Measurements from ENCODE around the gene MISP3. TPM values are rescaled to one million over a fixed set of nuclear protein-coding genes. Genes with fewer than 3 reads are reported as not detected.

The MISP3 gene
- total RNA-seq, 2 donors from 2014 or later, result 1.5 to 4.1 TPM

DNA sequence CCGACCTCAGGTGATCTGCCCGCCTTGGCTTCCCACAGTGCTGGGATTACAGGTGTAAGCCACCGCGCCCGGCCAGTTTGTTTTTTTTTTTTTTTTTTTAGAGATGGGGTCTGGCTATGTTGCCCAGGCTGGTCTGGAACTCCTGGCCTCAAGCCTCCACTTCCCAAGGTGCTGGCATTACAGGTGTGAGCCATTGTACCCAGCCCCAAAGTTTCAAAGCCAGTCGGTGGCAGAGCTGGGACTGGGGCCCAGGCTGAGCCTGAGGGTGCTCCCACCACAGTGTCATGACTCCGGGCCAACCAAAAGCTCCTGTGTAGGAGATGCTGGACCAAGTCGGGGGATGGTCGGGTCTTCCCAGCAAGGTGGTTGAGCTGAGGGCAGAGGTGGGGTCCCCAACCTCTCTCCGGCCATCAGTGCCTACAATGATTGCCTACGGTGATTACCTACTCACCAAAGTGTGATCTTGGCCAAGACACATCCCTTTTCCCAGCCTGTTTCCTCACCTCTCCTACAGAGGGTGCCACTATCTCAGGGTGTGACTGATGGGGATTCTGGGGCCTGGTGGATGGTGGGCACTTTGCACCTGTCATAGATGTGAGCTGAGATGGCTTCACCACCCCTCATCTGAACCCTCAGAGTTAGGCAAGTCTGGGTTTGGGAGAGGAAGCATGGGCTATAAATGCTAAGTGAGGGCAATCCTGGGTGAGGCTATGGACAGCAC, 23.8 kb downstream of the MISP3 start:
- Mint-ChIP-seq H3K27me3 (no peaks in the 10 kb centered on the region), H3K36me3 (ENCODE audit: low read depth) (peaks cover 27% of the 10 kb centered on the region), H3K4me3 (no peak overlapping the region), H3K4me1 (peaks cover 10% of the 10 kb centered on the region), H3K9me3 (no peaks in the 10 kb centered on the region), H3K27ac (no peak overlapping the region)
- no peak for ATAC-seq (replicated peaks)

DNA sequence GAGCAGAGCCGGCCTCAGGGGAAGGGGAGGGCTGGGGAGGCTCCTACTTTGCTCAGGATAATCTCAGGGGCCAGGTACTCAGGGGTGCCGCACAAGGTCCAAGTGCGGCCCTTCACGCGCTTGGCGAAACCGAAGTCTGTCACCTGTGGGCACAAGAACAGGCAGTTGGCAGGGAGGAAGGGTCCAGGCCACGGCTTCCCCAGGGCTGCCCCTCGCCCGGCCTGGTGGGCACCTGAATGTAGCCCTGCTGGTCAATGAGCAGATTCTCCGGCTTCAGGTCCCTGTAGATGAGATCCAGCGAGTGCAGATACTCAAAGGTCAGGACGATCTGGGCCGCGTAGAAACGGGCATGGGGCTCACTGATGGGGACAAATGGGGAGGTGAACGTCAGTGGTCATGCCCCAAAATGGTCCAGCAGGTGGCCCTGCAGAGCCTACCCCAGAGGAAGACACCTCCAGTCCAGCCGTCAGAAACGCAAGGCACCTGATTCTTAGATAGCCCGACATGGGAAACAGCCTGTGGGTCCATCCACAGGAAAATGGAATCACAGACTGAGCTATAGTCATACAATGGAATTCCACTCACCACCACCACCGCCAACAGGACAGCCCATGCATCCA, 25.1 kb downstream of the MISP3 start:
- H3K4me1 Mint-ChIP-seq, result peaks cover 4% of the 10 kb centered on the region
- no peaks in the 10 kb centered on the region for H3K9me3 Mint-ChIP-seq
- no peaks in the 10 kb centered on the region for H3K27me3 Mint-ChIP-seq
- peaks cover 25% of the 10 kb centered on the region for H3K36me3 Mint-ChIP-seq (ENCODE audit: low read depth)
- no peak overlapping the region for H3K4me3 Mint-ChIP-seq
- no peak for ATAC-seq (replicated peaks)
- H3K27ac Mint-ChIP-seq, result no peak overlapping the region

DNA sequence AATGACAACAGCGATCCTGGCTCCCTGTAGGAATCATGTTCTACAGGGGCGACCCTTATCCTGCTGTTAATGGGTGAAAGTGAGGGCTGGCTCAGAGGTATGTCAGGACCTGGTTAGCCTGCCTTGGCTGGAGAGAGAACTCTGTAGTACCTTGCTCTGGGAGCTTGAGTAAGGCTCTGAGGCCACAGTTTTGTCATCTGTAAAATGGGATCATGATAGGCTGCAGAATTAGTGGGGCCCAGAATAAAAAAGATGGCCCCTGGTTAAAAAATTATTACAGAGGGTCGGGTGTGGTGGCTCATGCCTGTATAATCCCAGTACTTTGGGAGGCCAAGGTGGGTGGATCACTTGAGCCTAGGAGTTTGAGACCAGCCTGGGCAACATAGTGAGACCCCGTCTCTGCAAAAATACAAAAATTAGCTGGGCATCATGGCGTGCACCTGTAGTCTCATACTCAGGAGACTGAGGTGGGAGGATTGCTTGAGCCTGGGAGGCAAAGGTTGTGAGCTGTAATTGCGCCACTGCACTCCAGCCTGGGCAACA, 28.5 kb downstream of the MISP3 start:
- H3K27ac Mint-ChIP-seq, result no peak overlapping the region
- no peaks in the 10 kb centered on the region for H3K4me1 Mint-ChIP-seq
- ATAC-seq (replicated peaks), result no peak
- H3K36me3 Mint-ChIP-seq (ENCODE audit: low read depth), result peaks cover 31% of the 10 kb centered on the region
- no peaks in the 10 kb centered on the region for H3K9me3 Mint-ChIP-seq
- H3K27me3 Mint-ChIP-seq, result no peaks in the 10 kb centered on the region
- H3K4me3 Mint-ChIP-seq, result no peak overlapping the region

DNA sequence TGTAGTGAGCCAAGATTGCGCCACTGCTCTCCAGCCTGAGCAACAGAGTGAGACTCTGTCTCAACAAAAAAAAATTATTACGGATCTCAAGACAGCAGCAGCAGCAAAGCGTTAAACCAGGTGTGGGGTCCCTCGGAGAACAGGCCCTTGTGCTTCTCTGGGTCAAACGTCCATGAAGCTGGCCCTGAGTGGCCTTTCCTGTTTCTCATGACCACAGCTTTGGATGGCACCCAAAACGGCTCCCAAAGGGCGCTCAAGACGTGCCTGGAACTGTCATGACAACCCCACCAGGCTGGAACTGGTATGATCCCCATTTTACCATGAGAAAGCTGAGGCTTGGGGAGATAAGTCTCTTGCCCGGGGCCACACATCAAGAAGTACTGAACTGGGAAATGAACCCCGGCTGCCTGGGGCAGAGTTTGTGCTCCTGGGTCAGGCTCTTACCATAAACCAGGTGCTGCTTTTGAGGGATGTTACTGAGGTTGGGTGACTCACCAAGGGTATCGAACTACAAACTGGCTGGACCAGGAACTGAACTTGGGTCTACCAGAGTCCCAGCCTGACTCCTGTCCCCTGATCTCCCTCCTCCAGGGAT, 29.6 kb downstream of the MISP3 start:
- peaks cover 23% of the 10 kb centered on the region for H3K36me3 Mint-ChIP-seq (ENCODE audit: low read depth)
- H3K4me1 Mint-ChIP-seq, result no peaks in the 10 kb centered on the region
- no peak overlapping the region for H3K27ac Mint-ChIP-seq
- no peaks in the 10 kb centered on the region for H3K27me3 Mint-ChIP-seq
- H3K9me3 Mint-ChIP-seq, result no peaks in the 10 kb centered on the region
- no peak overlapping the region for H3K4me3 Mint-ChIP-seq
- ATAC-seq (replicated peaks), result no peak

DNA sequence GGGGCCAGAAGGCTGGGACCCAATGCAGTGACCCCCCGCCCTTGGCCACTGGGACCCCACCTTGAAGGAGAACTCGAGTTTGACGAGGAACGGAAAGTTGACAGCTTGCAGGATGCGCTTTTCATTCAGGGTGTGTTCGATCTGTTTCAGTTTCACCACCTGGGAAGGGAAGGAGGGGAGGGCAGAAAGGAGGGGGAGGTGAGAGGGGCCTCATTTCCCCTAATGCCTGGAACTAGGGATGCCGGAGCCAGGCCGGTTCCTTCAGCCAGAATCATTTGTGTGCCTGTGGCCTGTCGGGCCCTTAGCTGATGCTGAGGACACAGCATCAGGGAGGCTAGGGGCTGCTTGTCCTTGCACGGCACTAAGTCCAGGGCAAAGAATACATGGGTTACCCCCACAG, 30.2 kb downstream of the MISP3 start:
- Mint-ChIP-seq H3K4me3 (no peak overlapping the region), H3K9me3 (no peaks in the 10 kb centered on the region), H3K4me1 (no peaks in the 10 kb centered on the region), H3K36me3 (ENCODE audit: low read depth) (peaks cover 19% of the 10 kb centered on the region), H3K27ac (no peak overlapping the region), H3K27me3 (no peaks in the 10 kb centered on the region)
- no peak for ATAC-seq (replicated peaks)

DNA sequence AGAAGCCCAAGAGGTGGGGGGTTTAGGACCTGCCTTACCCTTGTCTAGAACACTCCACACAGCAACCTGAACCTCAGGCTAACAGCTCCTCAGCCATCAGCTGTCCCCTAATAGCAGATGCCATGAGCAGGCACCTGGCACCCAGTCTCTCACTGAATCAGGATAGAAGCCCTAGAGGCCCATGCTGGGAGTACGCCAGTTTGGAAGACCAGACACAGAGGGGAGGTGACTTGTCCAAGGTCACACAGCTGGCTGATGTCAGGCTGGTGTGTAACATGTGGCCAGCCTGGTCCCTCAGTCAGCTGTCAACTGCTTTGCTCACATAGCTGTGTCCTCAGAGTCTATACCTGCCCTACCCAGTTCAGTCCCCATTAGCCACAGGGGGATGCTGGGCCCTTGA, 30.7 kb downstream of the MISP3 start:
- no peak for ATAC-seq (replicated peaks)
- Mint-ChIP-seq H3K4me1 (no peaks in the 10 kb centered on the region), H3K27me3 (no peaks in the 10 kb centered on the region), H3K36me3 (ENCODE audit: low read depth) (peaks cover 18% of the 10 kb centered on the region), H3K27ac (no peak overlapping the region), H3K9me3 (no peaks in the 10 kb centered on the region), H3K4me3 (no peak overlapping the region)

DNA sequence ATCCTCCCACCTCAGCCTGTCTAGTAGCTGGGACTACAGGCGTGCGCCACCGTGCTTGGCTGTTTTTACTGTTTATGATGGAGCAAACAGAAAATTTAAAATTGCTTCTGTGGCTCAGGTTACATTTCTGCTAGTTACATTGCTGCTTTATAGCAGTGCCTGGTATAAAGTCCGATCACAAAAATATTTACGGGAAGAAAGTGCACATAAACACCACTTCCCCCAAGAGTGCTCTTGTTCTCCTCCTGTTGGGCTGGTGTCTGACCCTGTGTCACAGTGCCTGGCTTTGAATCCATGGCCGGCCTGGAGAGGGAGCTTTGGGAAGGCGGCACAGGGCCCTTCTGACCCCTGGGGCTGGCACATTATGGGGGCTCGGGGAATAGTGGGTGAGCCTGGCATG, 33.1 kb downstream of the MISP3 start:
- H3K4me3 Mint-ChIP-seq, result no peak overlapping the region
- peaks cover 15% of the 10 kb centered on the region for H3K36me3 Mint-ChIP-seq (ENCODE audit: low read depth)

DNA sequence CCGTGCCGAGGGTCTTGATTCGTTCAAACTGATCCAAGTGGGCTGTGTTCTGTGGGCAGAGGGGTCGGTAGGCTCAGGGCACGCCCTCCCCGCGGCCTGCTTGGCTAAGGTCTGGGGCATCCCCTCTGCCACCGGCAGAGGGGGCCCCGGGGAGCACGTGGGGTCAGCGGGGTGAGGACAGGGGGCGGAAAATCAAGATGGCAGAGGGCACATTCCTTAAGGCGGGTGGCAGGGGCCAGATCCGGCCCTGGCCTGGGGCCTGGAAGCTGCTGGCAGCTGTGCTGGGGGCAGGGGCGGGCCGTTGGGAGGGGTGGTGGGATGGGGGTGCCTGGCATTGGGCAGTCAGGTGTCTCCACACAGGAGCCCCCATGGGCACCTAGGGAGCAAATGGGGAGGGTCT, 34.3 kb downstream of the MISP3 start:
- Mint-ChIP-seq H3K27ac (no peak overlapping the region), H3K36me3 (ENCODE audit: low read depth) (peaks cover 12% of the 10 kb centered on the region), H3K9me3 (no peaks in the 10 kb centered on the region), H3K4me1 (no peaks in the 10 kb centered on the region), H3K4me3 (no peak overlapping the region), H3K27me3 (no peaks in the 10 kb centered on the region)
- ATAC-seq (replicated peaks), result no peak

More for the DNA sequence above, 33.1 kb downstream of the MISP3 start:
- H3K4me1 Mint-ChIP-seq, result no peaks in the 10 kb centered on the region
- H3K27ac Mint-ChIP-seq, result no peak overlapping the region
- H3K9me3 Mint-ChIP-seq, result no peaks in the 10 kb centered on the region
- ATAC-seq (replicated peaks), result no peak
- no peaks in the 10 kb centered on the region for H3K27me3 Mint-ChIP-seq

DNA sequence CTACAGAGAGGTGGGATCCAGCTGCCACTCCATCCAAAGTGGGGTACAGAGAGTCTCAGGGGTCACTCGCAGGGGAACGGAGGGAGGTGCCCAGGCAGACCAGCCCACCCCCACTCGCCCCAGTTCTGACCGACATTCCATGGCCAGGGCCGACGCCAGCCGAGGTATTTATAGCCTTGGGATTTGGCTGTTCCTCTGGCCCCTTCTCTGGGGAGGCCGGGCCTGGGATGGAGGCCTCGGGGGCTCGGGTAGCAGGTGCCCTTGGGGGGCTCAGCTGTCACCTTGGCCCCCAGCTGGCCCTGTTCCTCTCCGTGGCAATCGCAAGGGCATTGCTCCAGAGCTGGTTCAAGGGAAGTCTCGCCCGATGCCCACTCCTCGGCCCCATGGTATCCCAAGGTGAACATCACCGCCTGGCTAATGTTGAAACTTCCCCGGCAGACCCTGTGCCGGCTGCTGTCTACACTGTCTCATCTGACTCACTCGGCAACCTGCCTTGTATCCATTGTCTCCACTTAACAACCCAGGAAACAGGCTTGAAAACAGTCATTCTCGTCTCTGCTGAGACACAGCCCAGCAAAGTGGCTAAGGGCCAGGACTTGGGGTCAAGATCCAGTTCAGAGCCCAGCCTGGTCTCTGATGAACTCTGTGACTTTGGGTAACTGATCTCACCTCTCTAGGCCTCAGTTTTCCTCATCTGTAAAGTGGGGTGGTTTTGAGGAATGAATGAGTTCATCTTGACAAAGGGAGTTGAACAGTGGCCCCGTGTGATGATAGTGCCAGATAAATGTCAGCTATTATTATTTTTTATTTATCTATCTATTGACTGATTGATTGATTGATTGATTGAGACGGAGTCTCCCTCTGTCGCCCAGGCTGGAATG, 35.2 kb downstream of the MISP3 start:
- no peak overlapping the region for H3K4me3 Mint-ChIP-seq

DNA sequence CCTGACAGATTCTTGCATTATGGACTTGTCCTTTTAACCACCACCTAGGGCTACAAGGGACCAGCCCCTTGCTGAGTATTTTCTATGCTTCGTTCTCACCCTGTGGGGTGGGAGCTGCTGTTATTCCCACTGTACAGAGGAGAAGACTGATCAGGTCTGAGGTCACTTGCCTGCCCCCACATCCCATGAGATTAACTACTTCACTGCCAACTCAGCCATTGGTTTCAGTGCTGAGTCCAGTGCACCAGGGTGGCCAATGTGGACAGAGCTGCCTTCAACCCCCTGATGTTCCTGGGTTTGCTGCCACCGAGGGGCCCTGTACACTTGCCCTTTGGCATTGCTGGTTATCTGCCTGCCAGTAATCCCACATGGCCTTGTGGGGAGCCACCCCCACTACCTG, 38.1 kb downstream of the MISP3 start:
- ATAC-seq (replicated peaks), result no peak
- Mint-ChIP-seq H3K27me3 (no peaks in the 10 kb centered on the region), H3K9me3 (no peaks in the 10 kb centered on the region), H3K4me3 (no peak overlapping the region), H3K27ac (no peak overlapping the region), H3K36me3 (ENCODE audit: low read depth) (peaks cover 6% of the 10 kb centered on the region), H3K4me1 (peaks cover 7% of the 10 kb centered on the region)

More for the DNA sequence above, 35.2 kb downstream of the MISP3 start:
- peaks cover 12% of the 10 kb centered on the region for H3K36me3 Mint-ChIP-seq (ENCODE audit: low read depth)
- H3K27ac Mint-ChIP-seq, result no peak overlapping the region
- H3K4me1 Mint-ChIP-seq, result no peaks in the 10 kb centered on the region
- no peak for ATAC-seq (replicated peaks)
- H3K27me3 Mint-ChIP-seq, result no peaks in the 10 kb centered on the region
- H3K9me3 Mint-ChIP-seq, result no peaks in the 10 kb centered on the region

DNA sequence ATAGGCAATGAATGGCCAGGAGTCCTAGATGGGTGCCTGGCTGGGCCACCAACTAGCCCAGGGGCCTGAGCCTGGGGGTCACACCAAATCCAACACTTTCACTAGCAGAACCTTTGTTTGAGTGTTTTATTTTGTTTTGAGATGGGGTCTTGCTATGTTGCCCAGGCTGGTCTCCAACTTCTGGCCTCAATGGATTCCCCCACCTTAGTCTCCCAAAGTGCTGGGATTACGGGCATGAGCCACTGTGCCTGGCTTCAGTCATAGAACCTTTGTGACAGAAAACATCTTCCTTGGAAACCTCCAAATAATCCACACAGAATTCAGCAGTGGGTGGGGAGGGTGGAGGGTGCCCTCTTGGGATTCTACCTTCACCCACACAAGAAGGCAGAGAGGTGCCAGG, 38.9 kb downstream of the MISP3 start:
- no peaks in the 10 kb centered on the region for H3K9me3 Mint-ChIP-seq
- no peak overlapping the region for H3K4me3 Mint-ChIP-seq
- no peaks in the 10 kb centered on the region for H3K27me3 Mint-ChIP-seq
- peaks cover 6% of the 10 kb centered on the region for H3K36me3 Mint-ChIP-seq (ENCODE audit: low read depth)
- H3K27ac Mint-ChIP-seq, result no peak overlapping the region
- ATAC-seq (replicated peaks), result no peak
- peaks cover 16% of the 10 kb centered on the region for H3K4me1 Mint-ChIP-seq

DNA sequence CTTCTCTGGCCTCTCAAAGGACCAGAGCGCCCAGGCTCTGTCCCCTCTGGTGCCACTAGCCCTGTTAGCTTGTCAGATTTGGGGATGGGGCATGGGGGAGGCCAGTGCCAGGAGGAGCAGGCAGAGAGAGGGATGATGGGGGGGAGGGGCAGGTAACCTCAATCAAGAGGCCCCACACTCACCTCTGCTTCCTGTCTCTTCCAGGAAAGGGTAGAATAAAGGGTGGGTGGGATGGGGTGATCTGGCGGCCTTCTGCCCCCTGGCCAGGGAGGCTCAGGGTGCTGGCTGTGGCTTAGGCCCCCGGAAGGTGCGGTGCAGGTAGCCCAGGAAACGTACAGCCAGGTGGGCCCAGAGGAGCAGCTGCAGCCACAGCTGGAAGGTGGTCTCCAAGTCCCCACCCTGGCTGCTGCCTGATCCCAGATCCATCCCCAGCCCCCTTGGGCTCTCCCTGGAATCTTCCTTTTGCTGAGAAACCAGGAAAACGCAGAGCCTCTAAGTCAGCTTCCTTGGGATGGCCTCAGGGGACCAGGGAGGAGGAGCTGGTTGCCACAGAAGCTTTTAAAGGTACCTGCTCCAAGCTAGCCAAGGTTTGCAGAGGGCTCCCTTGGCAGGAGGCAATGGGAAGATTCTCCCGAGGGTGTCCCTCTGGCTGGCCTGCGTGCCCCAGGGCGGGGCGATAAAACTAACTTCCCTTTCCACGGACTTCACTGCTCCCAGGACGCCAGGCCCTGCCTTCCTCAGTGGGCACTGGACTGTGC, 39.6 kb downstream of the MISP3 start:
- peaks cover 19% of the 10 kb centered on the region for H3K4me1 Mint-ChIP-seq
- H3K4me3 Mint-ChIP-seq, result no peak overlapping the region
- peaks cover 6% of the 10 kb centered on the region for H3K36me3 Mint-ChIP-seq (ENCODE audit: low read depth)
- ATAC-seq (replicated peaks), result no peak
- no peaks in the 10 kb centered on the region for H3K9me3 Mint-ChIP-seq
- H3K27me3 Mint-ChIP-seq, result no peaks in the 10 kb centered on the region
- H3K27ac Mint-ChIP-seq, result no peak overlapping the region

DNA sequence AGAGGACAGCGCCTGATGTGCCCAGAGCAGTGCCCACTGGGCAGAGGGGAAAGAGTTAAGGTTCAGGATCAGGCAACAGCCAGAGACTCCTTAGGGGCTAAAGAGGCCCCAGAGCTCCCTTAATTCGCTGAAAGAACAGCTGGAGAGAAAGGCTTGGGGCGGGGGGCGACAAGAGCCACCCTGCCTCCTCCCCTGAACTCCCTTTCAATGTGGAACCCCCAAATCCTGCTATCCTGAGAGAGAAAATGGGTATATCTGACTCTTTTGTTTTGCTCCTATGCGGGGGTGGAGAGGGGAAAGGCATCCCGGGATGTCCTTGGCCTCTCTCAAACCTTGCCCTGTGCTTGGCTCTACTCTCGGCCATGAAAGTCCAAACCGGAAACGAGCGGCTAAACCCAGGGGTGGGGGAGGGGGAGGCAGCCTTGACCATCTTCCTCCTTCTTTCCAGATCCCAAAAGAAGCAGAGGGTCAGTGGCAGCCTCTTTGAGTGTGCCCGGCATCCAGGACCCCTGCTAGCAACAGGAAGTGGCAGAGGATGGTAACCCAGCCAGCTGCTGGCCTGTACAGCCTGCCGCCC, 40.3 kb downstream of the MISP3 start:
- peaks cover 5% of the 10 kb centered on the region for H3K36me3 Mint-ChIP-seq (ENCODE audit: low read depth)
- ATAC-seq (replicated peaks), result no peak
- H3K27ac Mint-ChIP-seq, result no peak overlapping the region
- no peak overlapping the region for H3K4me3 Mint-ChIP-seq
- no peaks in the 10 kb centered on the region for H3K27me3 Mint-ChIP-seq
- peaks cover 19% of the 10 kb centered on the region for H3K4me1 Mint-ChIP-seq
- no peaks in the 10 kb centered on the region for H3K9me3 Mint-ChIP-seq

Data from activated T-helper 17 cell treated with anti-CD3 and anti-CD28 coated beads, Interleukin-2, amount 50 U/mL, for 72 hours (primary cell).